Heart left ventricle (tissue), 13 donors: ENCODE results near the gene BNC2.

Experiments used
- CTCF ChIP-seq, 12 donors: fragments of 200-600 bp; sonication (generic) in 4 of 12; IDR thresholded peaks; one replicate each; pipeline versions ENCODE4 v1.5.0 to v1.8.0; 2018 to 2022; ENCODE audit warnings: antibody characterized with exemption in 12 of 12, mild to moderate bottlenecking in 5 of 12
- POLR2A ChIP-seq, 2 donors: fragments of 450-650 bp; IDR thresholded peaks; one replicate each; pipeline ENCODE4 v1.6.1; 2017; ENCODE audit warnings: antibody characterized with exemption in 2 of 2, mild to moderate bottlenecking in 2 of 2, moderate library complexity in 2 of 2
- donor health status: ischemic (EF 13 %, LVEDD 7.1; RV severe dilation, severe dysfunction).
- donor health status: DM: no; HTN: yes; CAD: no.
- donor health status: DM: no; HTN: no; CAD: no.
- donor health status: ischemic (EF 25% LVEDD 6.9; RV normal size, moderate dysfunction).
- donor health status: ischemic (EF 25% LVEDD 5.7; RV mildly dilated, moderate dysfunction).
- donor health status: ischemic (EF 35%, LVEDD 5.7; RV mildly dilated, moderate dysfunction).
- donor health status: nonischemic (EF 11% LVEDD 7.7; RV severe dilation, severe dysfunction).
- donor health status: DM: yes; HTN: yes; CAD: no.
- donor health status: PGD.
- donor health status: ischemic (EF 29% LVEDD 5.4; RV normal size, mild dysfunction).
- donor health status: nonischemic (EF 23%, LVEDD 6.1; RV moderate dilation, normal function).

GRCh38 chr9:16484744-16485143 is 385.7 kb downstream of the BNC2 start:
- TF ChIP-seq CTCF (IDR thresholded peaks at IDR 0.05) (no peak), POLR2A (IDR thresholded peaks at IDR 0.05) (no peak)
